K562 (cell line): ENCODE results near the gene RAP1A. TPM values are rescaled to one million over a fixed set of nuclear protein-coding genes. Genes with fewer than 3 reads are reported as not detected.

Experiments used
- KHSRP ChIP-seq: fragments of 450-650 bp; IDR thresholded peaks from 2 replicates; pipeline ENCODE4 v1.6.1; 2017
- KLF10 ChIP-seq: fragments of 250-450 bp; sonication (Bioruptor Pico); IDR thresholded peaks from 2 replicates; pipeline ENCODE4 v1.6.1; 2021; ENCODE audit warnings: matching md5 sums
- MTF1 ChIP-seq: fragments of 250-450 bp; sonication (Bioruptor Pico); IDR thresholded peaks from 2 replicates; pipeline ENCODE4 v1.9.0; 2021; ENCODE audit warnings: moderate library complexity, mild to moderate bottlenecking, inconsistent platforms, borderline replicate concordance
- NBN ChIP-seq: fragments of 450-650 bp; IDR thresholded peaks from 2 replicates; pipeline ENCODE4 v1.6.1; 2016; ENCODE audit warnings: low read depth, mild to moderate bottlenecking
- NCOA6 ChIP-seq: fragments of 450-650 bp; IDR thresholded peaks from 2 replicates; pipeline ENCODE4 v1.6.1; 2017; ENCODE audit warnings: mild to moderate bottlenecking
- SRF ChIP-seq, 2 experiments: fragments of 250-450, 450-650 bp in 1 of 2; sonication (Bioruptor Pico) in 1 of 2; sonication (generic) in 1 of 2; formaldehyde crosslinking; IDR thresholded peaks; 2 replicates each; pipeline versions ENCODE4 v1.5.0 to v1.5.1; 2020 to 2022; ENCODE audit warnings: mild to moderate bottlenecking in 1 of 2, missing genetic modification reagents in 1 of 2
- ZFP1 ChIP-seq: fragments of 450-650 bp; formaldehyde crosslinking; IDR thresholded peaks from 2 replicates; pipeline ENCODE4 v1.4.0; 2020; ENCODE audit warnings: mild to moderate bottlenecking, mixed read lengths
- ZNF140 ChIP-seq: fragments of 250-450 bp; sonication (Bioruptor Pico); IDR thresholded peaks from 2 replicates; pipeline ENCODE4 v1.8.0; 2021; ENCODE audit warnings: moderate library complexity, mild to moderate bottlenecking, inconsistent platforms
- ZNF232 ChIP-seq: sonication (generic); formaldehyde crosslinking; IDR thresholded peaks from 2 replicates; pipeline ENCODE4 v1.8.0; 2022; ENCODE audit warnings: mild to moderate bottlenecking, missing genetic modification reagents
- ZNF75A ChIP-seq: fragments of 450-650 bp; formaldehyde crosslinking; IDR thresholded peaks from 2 replicates; pipeline ENCODE4 v1.4.0; 2020; ENCODE audit warnings: mild to moderate bottlenecking
- polyA plus RNA-seq, 8 experiments: library from polyadenylated mRNA; depleted of rRNA in 4 of 8; stranded (reverse) in 5 of 8; unstranded in 3 of 8; fragments of >200 nt; fragmentation: Nextera tagmentation in 2 of 8; fragmentation: Illumina TruSeq in 1 of 8; extraction: Ambion mirVana in 2 of 8; extraction: Trizol in 1 of 8; gene quantifications; 2 replicates each; pipeline versions ENCODE4 v1.2.1 to v1.2.3, GENCODE V29; 2011 to 2014; ENCODE audit warnings: inconsistent platforms in 1 of 8, missing spikeins in 1 of 8
- total RNA-seq, 7 experiments: library from RNA; depleted of rRNA in 6 of 7; stranded (reverse); fragments of >200 nt in 6 of 7; fragmentation: Illumina TruSeq in 2 of 7; extraction: Trizol in 2 of 7; gene quantifications; 2 replicates each; pipeline versions ENCODE4 v1.2.1 to v1.2.3, GENCODE V29; 2011 to 2021; ENCODE audit warnings: low replicate concordance in 1 of 7
- TF ChIP-seq, protein P1 (sequence below): fragments of 250-450 bp; sonication (Bioruptor Pico); IDR thresholded peaks from 2 replicates; pipeline ENCODE4 v1.4.0; 2020; ENCODE audit warnings: mild to moderate bottlenecking, moderate library complexity, borderline replicate concordance
- TF ChIP-seq, protein P2 (sequence below): IDR thresholded peaks from 2 replicates; pipeline ENCODE4 v1.6.1; 2014; ENCODE audit warnings: antibody characterized with exemption
- TF ChIP-seq, protein P3 (sequence below), 2 experiments: fragments of 450-650 bp; IDR thresholded peaks; 2 replicates each; pipeline ENCODE4 v1.6.1; 2016; ENCODE audit warnings: mild to moderate bottlenecking in 2 of 2, borderline replicate concordance in 1 of 2, low read depth in 1 of 2, moderate library complexity in 1 of 2

RAP1A gene
- total and polyA plus RNA-seq, 9 of the 15 experiments (the other 6 are each of a cell fraction or from before 2014, with no cell fraction given): 13.4 to 86.2 (median 32.5) TPM

DNA sequence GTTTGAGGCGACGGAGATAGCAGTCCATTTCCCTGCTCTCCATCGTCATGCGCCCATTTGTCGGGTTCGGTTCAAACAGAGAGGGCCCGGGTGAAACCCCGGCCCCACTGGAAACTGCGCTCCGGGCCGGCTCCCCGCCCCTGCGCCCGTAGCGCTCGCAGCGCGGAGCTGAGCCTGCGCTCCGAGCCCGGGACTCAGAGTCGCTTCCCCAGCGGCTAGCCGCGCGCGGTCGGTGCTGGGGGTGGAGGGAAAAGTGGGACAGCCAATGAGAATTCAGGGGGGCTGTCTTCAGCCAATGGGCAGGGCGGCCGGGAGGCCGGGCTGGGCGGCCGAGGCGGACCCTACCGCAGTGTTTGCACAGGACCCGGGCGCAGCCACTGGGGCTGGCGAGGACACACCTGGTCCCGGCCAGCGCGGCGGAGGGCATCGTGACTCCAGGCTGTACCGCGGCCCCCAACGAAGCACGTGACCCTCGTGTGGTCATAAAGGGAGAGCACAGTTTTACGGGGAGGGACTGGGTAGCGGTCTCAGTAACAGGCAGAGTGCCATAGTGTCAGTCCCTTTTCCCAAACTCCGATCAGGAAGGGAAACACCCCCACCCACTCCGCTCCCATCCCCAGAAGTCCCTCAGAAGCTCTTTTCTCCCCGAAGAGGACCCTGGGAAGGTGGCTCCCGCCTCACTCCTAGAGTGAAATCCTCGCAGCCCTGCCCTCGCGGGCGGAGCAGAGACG, 119.8 kb downstream of the RAP1A start, which contains the start of gene INKA2 (continued):
- TF ChIP-seq ZNF140: no peak
- TF ChIP-seq ZNF232 (CRISPR knock-in tag): peak; percentile 97
- TF ChIP-seq, protein P1, sequence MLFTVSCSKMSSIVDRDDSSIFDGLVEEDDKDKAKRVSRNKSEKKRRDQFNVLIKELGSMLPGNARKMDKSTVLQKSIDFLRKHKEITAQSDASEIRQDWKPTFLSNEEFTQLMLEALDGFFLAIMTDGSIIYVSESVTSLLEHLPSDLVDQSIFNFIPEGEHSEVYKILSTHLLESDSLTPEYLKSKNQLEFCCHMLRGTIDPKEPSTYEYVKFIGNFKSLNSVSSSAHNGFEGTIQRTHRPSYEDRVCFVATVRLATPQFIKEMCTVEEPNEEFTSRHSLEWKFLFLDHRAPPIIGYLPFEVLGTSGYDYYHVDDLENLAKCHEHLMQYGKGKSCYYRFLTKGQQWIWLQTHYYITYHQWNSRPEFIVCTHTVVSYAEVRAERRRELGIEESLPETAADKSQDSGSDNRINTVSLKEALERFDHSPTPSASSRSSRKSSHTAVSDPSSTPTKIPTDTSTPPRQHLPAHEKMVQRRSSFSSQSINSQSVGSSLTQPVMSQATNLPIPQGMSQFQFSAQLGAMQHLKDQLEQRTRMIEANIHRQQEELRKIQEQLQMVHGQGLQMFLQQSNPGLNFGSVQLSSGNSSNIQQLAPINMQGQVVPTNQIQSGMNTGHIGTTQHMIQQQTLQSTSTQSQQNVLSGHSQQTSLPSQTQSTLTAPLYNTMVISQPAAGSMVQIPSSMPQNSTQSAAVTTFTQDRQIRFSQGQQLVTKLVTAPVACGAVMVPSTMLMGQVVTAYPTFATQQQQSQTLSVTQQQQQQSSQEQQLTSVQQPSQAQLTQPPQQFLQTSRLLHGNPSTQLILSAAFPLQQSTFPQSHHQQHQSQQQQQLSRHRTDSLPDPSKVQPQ (CRISPR knock-in tag): no peak
- TF ChIP-seq MTF1: no peak
- TF ChIP-seq SRF (CRISPR knock-in tag; IDR thresholded peaks at IDR 0.05): peak in 1 of 2 experiments; percentile 21; a peak in 1 of 4 replicates
- TF ChIP-seq, protein P2, sequence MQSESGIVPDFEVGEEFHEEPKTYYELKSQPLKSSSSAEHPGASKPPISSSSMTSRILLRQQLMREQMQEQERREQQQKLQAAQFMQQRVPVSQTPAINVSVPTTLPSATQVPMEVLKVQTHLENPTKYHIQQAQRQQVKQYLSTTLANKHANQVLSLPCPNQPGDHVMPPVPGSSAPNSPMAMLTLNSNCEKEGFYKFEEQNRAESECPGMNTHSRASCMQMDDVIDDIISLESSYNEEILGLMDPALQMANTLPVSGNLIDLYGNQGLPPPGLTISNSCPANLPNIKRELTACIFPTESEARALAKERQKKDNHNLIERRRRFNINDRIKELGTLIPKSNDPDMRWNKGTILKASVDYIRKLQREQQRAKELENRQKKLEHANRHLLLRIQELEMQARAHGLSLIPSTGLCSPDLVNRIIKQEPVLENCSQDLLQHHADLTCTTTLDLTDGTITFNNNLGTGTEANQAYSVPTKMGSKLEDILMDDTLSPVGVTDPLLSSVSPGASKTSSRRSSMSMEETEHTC: no peak
- TF ChIP-seq, protein P3, sequence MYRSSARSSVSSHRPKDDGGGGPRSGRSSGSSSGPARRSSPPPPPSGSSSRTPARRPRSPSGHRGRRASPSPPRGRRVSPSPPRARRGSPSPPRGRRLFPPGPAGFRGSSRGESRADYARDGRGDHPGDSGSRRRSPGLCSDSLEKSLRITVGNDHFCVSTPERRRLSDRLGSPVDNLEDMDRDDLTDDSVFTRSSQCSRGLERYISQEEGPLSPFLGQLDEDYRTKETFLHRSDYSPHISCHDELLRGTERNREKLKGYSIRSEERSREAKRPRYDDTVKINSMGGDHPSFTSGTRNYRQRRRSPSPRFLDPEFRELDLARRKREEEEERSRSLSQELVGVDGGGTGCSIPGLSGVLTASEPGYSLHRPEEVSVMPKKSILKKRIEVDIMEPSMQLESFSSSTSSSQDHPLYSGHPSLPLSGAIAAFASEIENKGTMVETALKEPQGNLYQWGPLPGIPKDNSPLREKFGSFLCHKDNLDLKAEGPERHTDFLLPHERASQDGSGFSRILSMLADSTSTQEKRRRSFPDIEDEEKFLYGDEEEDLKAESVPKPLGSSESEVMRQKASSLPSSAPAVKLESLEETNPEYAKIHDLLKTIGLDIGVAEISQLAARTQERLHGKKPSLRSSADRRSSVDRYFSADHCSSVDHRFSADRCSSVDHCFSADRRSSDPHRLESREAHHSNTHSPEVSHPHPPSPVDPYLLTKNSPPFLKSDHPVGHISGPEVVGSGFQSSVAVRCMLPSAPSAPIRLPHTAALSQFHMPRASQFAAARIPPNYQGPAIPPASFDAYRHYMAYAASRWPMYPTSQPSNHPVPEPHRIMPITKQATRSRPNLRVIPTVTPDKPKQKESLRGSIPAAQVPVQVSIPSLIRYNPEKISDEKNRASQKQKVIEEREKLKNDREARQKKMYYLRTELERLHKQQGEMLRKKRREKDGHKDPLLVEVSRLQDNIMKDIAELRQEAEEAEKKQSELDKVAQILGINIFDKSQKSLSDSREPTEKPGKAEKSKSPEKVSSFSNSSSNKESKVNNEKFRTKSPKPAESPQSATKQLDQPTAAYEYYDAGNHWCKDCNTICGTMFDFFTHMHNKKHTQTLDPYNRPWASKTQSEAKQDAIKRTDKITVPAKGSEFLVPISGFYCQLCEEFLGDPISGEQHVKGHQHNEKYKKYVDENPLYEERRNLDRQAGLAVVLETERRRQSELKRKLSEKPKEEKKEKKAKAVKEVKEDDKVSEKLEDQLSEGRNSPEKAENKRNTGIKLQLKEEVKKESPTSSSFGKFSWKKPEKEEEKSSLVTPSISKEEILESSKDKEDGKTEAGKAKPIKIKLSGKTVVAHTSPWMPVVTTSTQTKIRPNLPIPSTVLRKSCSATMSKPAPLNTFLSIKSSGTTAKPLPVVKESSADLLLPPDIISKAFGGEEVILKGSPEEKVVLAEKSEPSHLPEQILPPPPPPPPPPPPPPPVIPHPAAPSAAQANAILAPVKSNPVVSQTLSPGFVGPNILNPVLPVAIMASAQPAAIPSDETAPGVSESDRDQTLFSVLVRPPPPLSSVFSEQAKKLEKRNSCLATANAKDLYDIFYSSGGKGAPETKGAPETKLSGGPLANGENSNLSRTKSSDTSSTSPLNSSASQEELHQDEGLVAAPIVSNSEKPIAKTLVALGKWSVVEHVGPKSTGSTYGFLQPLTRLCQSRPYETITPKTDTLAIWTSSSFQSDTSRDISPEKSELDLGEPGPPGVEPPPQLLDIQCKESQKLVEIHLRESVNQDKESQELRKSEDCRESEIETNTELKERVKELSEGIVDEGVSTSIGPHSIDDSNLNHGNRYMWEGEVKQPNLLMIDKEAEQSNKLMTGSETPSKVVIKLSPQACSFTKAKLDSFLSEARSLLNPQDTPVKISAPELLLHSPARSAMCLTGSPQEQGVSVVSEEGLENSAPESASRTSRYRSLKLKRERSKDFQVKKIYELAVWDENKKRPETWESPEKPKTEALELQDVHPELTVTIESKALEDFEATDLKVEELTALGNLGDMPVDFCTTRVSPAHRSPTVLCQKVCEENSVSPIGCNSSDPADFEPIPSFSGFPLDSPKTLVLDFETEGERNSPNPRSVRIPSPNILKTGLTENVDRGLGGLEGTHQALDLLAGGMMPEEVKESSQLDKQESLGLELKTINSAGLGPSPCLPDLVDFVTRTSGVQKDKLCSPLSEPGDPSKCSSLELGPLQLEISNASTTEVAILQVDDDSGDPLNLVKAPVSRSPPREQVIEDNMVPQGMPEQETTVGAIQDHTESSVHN (IDR thresholded peaks at IDR 0.05; ENCODE audit: borderline replicate concordance in 1 of 2, low read depth in 1 of 2): no peak
- no peak for TF ChIP-seq KLF10 (CRISPR knock-in tag)
- no peak for TF ChIP-seq NBN
- TF ChIP-seq ZFP1 (CRISPR knock-in tag): no peak
- TF ChIP-seq KHSRP: no peak
- TF ChIP-seq ZNF75A (CRISPR knock-in tag): no peak
- no peak for TF ChIP-seq NCOA6
